HEK293 (cell line): Measurements from ENCODE around the gene TRIM44.

Experiments
- KLF9 ChIP-seq: fragments of 450-650 bp; formaldehyde crosslinking; IDR thresholded peaks from 2 replicates; pipeline ENCODE4 v1.5.1; 2016; ENCODE audit warnings: missing biosample characterization, missing genetic modification characterization, low read depth
- ZBTB21 ChIP-seq: fragments of 450-650 bp; formaldehyde crosslinking; IDR thresholded peaks from 2 replicates; pipeline ENCODE4 v1.5.1; 2017; ENCODE audit warnings: missing biosample characterization, missing genetic modification characterization
- ZNF10 ChIP-seq: fragments of 450-650 bp; formaldehyde crosslinking; IDR thresholded peaks from 2 replicates; pipeline ENCODE4 v1.5.1; 2017; ENCODE audit warnings: missing biosample characterization, missing genetic modification characterization
- ZNF121 ChIP-seq: fragments of 450-650 bp; formaldehyde crosslinking; IDR thresholded peaks from 2 replicates; pipeline ENCODE4 v1.5.1; 2016; ENCODE audit warnings: missing biosample characterization, missing genetic modification characterization
- ZNF169 ChIP-seq: fragments of 450-650 bp; formaldehyde crosslinking; IDR thresholded peaks from 2 replicates; pipeline ENCODE4 v1.5.1; 2016; ENCODE audit warnings: missing biosample characterization, missing genetic modification characterization
- ZNF266 ChIP-seq: fragments of 450-650 bp; formaldehyde crosslinking; IDR thresholded peaks from 2 replicates; pipeline ENCODE4 v1.5.1; 2016; ENCODE audit warnings: missing biosample characterization, missing genetic modification characterization, low read depth
- ZNF530 ChIP-seq: fragments of 450-650 bp; formaldehyde crosslinking; IDR thresholded peaks from 2 replicates; pipeline ENCODE4 v1.5.1; 2016; ENCODE audit warnings: low read depth, missing biosample characterization, missing genetic modification characterization
- ZNF677 ChIP-seq: fragments of 450-650 bp; IDR thresholded peaks from 2 replicates; pipeline ENCODE4 v1.5.0; 2018; ENCODE audit warnings: missing biosample characterization, mild to moderate bottlenecking, missing genetic modification characterization, moderate library complexity
- TF ChIP-seq, protein P1 (sequence below): fragments of 450-650 bp; formaldehyde crosslinking; conservative IDR thresholded peaks from 2 replicates; pipeline ENCODE4 v1.5.1; 2016; ENCODE audit warnings: low read depth, missing biosample characterization, missing genetic modification characterization
- TF ChIP-seq, protein P2 (sequence below): fragments of 450-650 bp; formaldehyde crosslinking; IDR thresholded peaks from 2 replicates; pipeline ENCODE4 v1.5.1; 2016; ENCODE audit warnings: missing biosample characterization, missing genetic modification characterization
- TF ChIP-seq, protein P3 (sequence below): fragments of 450-650 bp; formaldehyde crosslinking; IDR thresholded peaks from 2 replicates; pipeline ENCODE4 v1.5.1; 2016; ENCODE audit warnings: missing biosample characterization, missing genetic modification characterization
- TF ChIP-seq, protein P4 (sequence below): fragments of 450-650 bp; formaldehyde crosslinking; IDR thresholded peaks from 2 replicates; pipeline ENCODE4 v1.5.1; 2017; ENCODE audit warnings: missing biosample characterization, missing genetic modification characterization
- TF ChIP-seq, protein P5 (sequence below): fragments of 450-650 bp; formaldehyde crosslinking; IDR thresholded peaks from 2 replicates; pipeline ENCODE4 v1.5.0; 2017; ENCODE audit warnings: missing biosample characterization, missing genetic modification characterization, borderline replicate concordance

DNA sequence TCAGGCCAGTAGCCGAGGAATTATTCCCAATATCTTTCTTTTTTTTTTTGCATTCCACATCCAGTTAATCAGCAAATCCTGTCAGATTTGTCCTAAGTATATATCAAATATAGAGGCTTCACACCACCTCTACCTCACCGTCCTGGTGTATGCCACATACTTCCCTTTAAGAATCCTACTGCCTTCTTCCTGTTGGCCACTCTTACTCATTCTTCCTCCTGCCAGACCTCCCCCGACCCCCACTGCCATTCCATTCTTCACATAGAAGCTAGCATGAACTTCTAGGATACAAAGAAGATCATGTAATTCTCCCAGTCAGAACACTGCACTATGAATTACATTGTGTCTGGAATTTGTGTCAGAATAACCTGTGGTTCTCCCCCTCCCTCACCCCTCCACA is 89.5 kb downstream of the TRIM44 start:
- TF ChIP-seq ZNF530 (tag by site-specific recombination) (no peak), ZNF677 (no peak), ZNF10 (tag by site-specific recombination) (no peak), ZNF121 (tag by site-specific recombination) (no peak), KLF9 (tag by site-specific recombination) (no peak), ZBTB21 (no peak), ZNF169 (tag by site-specific recombination) (no peak), ZNF266 (no peak)
- TF ChIP-seq, protein P1, sequence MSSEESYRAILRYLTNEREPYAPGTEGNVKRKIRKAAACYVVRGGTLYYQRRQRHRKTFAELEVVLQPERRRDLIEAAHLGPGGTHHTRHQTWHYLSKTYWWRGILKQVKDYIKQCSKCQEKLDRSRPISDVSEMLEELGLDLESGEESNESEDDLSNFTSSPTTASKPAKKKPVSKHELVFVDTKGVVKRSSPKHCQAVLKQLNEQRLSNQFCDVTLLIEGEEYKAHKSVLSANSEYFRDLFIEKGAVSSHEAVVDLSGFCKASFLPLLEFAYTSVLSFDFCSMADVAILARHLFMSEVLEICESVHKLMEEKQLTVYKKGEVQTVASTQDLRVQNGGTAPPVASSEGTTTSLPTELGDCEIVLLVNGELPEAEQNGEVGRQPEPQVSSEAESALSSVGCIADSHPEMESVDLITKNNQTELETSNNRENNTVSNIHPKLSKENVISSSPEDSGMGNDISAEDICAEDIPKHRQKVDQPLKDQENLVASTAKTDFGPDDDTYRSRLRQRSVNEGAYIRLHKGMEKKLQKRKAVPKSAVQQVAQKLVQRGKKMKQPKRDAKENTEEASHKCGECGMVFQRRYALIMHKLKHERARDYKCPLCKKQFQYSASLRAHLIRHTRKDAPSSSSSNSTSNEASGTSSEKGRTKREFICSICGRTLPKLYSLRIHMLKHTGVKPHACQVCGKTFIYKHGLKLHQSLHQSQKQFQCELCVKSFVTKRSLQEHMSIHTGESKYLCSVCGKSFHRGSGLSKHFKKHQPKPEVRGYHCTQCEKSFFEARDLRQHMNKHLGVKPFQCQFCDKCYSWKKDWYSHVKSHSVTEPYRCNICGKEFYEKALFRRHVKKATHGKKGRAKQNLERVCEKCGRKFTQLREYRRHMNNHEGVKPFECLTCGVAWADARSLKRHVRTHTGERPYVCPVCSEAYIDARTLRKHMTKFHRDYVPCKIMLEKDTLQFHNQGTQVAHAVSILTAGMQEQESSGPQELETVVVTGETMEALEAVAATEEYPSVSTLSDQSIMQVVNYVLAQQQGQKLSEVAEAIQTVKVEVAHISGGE (tag by site-specific recombination): no peak
- TF ChIP-seq, protein P2, sequence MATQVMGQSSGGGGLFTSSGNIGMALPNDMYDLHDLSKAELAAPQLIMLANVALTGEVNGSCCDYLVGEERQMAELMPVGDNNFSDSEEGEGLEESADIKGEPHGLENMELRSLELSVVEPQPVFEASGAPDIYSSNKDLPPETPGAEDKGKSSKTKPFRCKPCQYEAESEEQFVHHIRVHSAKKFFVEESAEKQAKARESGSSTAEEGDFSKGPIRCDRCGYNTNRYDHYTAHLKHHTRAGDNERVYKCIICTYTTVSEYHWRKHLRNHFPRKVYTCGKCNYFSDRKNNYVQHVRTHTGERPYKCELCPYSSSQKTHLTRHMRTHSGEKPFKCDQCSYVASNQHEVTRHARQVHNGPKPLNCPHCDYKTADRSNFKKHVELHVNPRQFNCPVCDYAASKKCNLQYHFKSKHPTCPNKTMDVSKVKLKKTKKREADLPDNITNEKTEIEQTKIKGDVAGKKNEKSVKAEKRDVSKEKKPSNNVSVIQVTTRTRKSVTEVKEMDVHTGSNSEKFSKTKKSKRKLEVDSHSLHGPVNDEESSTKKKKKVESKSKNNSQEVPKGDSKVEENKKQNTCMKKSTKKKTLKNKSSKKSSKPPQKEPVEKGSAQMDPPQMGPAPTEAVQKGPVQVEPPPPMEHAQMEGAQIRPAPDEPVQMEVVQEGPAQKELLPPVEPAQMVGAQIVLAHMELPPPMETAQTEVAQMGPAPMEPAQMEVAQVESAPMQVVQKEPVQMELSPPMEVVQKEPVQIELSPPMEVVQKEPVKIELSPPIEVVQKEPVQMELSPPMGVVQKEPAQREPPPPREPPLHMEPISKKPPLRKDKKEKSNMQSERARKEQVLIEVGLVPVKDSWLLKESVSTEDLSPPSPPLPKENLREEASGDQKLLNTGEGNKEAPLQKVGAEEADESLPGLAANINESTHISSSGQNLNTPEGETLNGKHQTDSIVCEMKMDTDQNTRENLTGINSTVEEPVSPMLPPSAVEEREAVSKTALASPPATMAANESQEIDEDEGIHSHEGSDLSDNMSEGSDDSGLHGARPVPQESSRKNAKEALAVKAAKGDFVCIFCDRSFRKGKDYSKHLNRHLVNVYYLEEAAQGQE (tag by site-specific recombination): no peak
- TF ChIP-seq, protein P3, sequence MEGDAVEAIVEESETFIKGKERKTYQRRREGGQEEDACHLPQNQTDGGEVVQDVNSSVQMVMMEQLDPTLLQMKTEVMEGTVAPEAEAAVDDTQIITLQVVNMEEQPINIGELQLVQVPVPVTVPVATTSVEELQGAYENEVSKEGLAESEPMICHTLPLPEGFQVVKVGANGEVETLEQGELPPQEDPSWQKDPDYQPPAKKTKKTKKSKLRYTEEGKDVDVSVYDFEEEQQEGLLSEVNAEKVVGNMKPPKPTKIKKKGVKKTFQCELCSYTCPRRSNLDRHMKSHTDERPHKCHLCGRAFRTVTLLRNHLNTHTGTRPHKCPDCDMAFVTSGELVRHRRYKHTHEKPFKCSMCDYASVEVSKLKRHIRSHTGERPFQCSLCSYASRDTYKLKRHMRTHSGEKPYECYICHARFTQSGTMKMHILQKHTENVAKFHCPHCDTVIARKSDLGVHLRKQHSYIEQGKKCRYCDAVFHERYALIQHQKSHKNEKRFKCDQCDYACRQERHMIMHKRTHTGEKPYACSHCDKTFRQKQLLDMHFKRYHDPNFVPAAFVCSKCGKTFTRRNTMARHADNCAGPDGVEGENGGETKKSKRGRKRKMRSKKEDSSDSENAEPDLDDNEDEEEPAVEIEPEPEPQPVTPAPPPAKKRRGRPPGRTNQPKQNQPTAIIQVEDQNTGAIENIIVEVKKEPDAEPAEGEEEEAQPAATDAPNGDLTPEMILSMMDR (tag by site-specific recombination): no peak
- TF ChIP-seq, protein P4, sequence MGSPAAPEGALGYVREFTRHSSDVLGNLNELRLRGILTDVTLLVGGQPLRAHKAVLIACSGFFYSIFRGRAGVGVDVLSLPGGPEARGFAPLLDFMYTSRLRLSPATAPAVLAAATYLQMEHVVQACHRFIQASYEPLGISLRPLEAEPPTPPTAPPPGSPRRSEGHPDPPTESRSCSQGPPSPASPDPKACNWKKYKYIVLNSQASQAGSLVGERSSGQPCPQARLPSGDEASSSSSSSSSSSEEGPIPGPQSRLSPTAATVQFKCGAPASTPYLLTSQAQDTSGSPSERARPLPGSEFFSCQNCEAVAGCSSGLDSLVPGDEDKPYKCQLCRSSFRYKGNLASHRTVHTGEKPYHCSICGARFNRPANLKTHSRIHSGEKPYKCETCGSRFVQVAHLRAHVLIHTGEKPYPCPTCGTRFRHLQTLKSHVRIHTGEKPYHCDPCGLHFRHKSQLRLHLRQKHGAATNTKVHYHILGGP (tag by site-specific recombination): no peak
- TF ChIP-seq, protein P5, sequence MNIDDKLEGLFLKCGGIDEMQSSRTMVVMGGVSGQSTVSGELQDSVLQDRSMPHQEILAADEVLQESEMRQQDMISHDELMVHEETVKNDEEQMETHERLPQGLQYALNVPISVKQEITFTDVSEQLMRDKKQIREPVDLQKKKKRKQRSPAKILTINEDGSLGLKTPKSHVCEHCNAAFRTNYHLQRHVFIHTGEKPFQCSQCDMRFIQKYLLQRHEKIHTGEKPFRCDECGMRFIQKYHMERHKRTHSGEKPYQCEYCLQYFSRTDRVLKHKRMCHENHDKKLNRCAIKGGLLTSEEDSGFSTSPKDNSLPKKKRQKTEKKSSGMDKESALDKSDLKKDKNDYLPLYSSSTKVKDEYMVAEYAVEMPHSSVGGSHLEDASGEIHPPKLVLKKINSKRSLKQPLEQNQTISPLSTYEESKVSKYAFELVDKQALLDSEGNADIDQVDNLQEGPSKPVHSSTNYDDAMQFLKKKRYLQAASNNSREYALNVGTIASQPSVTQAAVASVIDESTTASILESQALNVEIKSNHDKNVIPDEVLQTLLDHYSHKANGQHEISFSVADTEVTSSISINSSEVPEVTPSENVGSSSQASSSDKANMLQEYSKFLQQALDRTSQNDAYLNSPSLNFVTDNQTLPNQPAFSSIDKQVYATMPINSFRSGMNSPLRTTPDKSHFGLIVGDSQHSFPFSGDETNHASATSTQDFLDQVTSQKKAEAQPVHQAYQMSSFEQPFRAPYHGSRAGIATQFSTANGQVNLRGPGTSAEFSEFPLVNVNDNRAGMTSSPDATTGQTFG (tag by site-specific recombination): no peak
